ENCODE data around the gene NACA2. TPM values are rescaled to one million over a fixed set of nuclear protein-coding genes. Genes with fewer than 3 reads are reported as not detected.

Gene NACA2
- total RNA-seq, 1 donor from 2014 or later, result not detected

GRCh38 chr17:61627125-61627524 is 36.1 kb upstream of the NACA2 start:
- H3K27me3 Mint-ChIP-seq (ENCODE audit: unreplicated experiment), result no peaks in the 10 kb centered on the region
- H3K4me1 Mint-ChIP-seq (ENCODE audit: low read depth, unreplicated experiment), result no peaks in the 10 kb centered on the region
- no peak overlapping the region for H3K4me3 Mint-ChIP-seq (ENCODE audit: unreplicated experiment)
- H3K27ac Mint-ChIP-seq (ENCODE audit: unreplicated experiment), result no peak overlapping the region
- DNase-seq, result no peak
- TF ChIP-seq CTCF (IDR thresholded peaks at IDR 0.05; ENCODE audit: partially characterized antibody, unreplicated experiment), result no peak
- no peaks in the 10 kb centered on the region for H3K9me3 Mint-ChIP-seq (ENCODE audit: unreplicated experiment)
- H3K36me3 Mint-ChIP-seq (ENCODE audit: unreplicated experiment), result no peaks in the 10 kb centered on the region

- Mint-ChIP-seq H3K9me3 (ENCODE audit: unreplicated experiment) (no peaks in the 10 kb centered on the region), H3K4me1 (ENCODE audit: low read depth, unreplicated experiment) (no peaks in the 10 kb centered on the region), H3K27ac (ENCODE audit: unreplicated experiment) (no peak overlapping the region), H3K4me3 (ENCODE audit: unreplicated experiment) (no peak overlapping the region), H3K27me3 (ENCODE audit: unreplicated experiment) (no peaks in the 10 kb centered on the region), H3K36me3 (ENCODE audit: unreplicated experiment) (no peaks in the 10 kb centered on the region)
- no peak for DNase-seq
- no peak for TF ChIP-seq CTCF (IDR thresholded peaks at IDR 0.05; ENCODE audit: partially characterized antibody, unreplicated experiment)
Measured at GRCh38 chr17:61625564-61625963, 34.5 kb upstream of the NACA2 start.

- no peak overlapping the region for H3K4me3 Mint-ChIP-seq (ENCODE audit: unreplicated experiment)
- no peaks in the 10 kb centered on the region for H3K9me3 Mint-ChIP-seq (ENCODE audit: unreplicated experiment)
- no peaks in the 10 kb centered on the region for H3K36me3 Mint-ChIP-seq (ENCODE audit: unreplicated experiment)
- no peaks in the 10 kb centered on the region for H3K4me1 Mint-ChIP-seq (ENCODE audit: low read depth, unreplicated experiment)
- no peak for TF ChIP-seq CTCF (IDR thresholded peaks at IDR 0.05; ENCODE audit: partially characterized antibody, unreplicated experiment)
- H3K27me3 Mint-ChIP-seq (ENCODE audit: unreplicated experiment), result no peaks in the 10 kb centered on the region
- no peak for DNase-seq
- H3K27ac Mint-ChIP-seq (ENCODE audit: unreplicated experiment), result no peak overlapping the region
Measured at GRCh38 chr17:61624951-61625350, 33.9 kb upstream of the NACA2 start.

GRCh38 chr17:61621317-61621716 is 30.3 kb upstream of the NACA2 start:
- Mint-ChIP-seq H3K27ac (ENCODE audit: unreplicated experiment) (no peak overlapping the region), H3K27me3 (ENCODE audit: unreplicated experiment) (no peaks in the 10 kb centered on the region), H3K9me3 (ENCODE audit: unreplicated experiment) (peaks cover 2% of the 10 kb centered on the region), H3K36me3 (ENCODE audit: unreplicated experiment) (peaks cover 16% of the 10 kb centered on the region), H3K4me1 (ENCODE audit: low read depth, unreplicated experiment) (no peaks in the 10 kb centered on the region), H3K4me3 (ENCODE audit: unreplicated experiment) (no peak overlapping the region)
- TF ChIP-seq CTCF (IDR thresholded peaks at IDR 0.05; ENCODE audit: partially characterized antibody, unreplicated experiment), result no peak
- DNase-seq, result no peak

GRCh38 chr17:61619953-61620352 is 28.9 kb upstream of the NACA2 start:
- H3K4me3 Mint-ChIP-seq (ENCODE audit: unreplicated experiment), result no peak overlapping the region
- peaks cover 2% of the 10 kb centered on the region for H3K9me3 Mint-ChIP-seq (ENCODE audit: unreplicated experiment)
- DNase-seq, result no peak
- no peak overlapping the region for H3K27ac Mint-ChIP-seq (ENCODE audit: unreplicated experiment)
- H3K27me3 Mint-ChIP-seq (ENCODE audit: unreplicated experiment), result no peaks in the 10 kb centered on the region
- H3K4me1 Mint-ChIP-seq (ENCODE audit: low read depth, unreplicated experiment), result no peaks in the 10 kb centered on the region
- no peak for TF ChIP-seq CTCF (IDR thresholded peaks at IDR 0.05; ENCODE audit: partially characterized antibody, unreplicated experiment)
- peaks cover 16% of the 10 kb centered on the region for H3K36me3 Mint-ChIP-seq (ENCODE audit: unreplicated experiment)

All from glutamatergic neuron (in vitro differentiated cells).